Fibroblast of villous mesenchyme (primary cell): ENCODE results near the gene RSPH1. TPM values are rescaled to one million over a fixed set of nuclear protein-coding genes. Genes with fewer than 3 reads are reported as not detected.

Experiments used
- DNase-seq: peaks from one replicate; pipeline ENCODE4 v3.0.0-alpha.2; 2010; ENCODE audit warnings: low read depth
- H3K4me3 ChIP-seq: 2 replicates; pipeline ENCODE4 v1.5.1; 2011; ENCODE audit warnings: low read depth, mild to moderate bottlenecking, low read length
- CTCF ChIP-seq: IDR thresholded peaks from 2 replicates; pipeline ENCODE4 v1.5.1; 2012; ENCODE audit warnings: low read depth, mild to moderate bottlenecking, low read length; ENCODE audit not compliant: insufficient read depth
- total RNA-seq: library from RNA; depleted of rRNA; stranded (reverse); fragments of >200 nt; gene quantifications from 2 replicates; pipeline ENCODE4 v1.2.3, GENCODE V29; 2012

The RSPH1 gene
- total RNA-seq, 1 donor, result not detected

DNA sequence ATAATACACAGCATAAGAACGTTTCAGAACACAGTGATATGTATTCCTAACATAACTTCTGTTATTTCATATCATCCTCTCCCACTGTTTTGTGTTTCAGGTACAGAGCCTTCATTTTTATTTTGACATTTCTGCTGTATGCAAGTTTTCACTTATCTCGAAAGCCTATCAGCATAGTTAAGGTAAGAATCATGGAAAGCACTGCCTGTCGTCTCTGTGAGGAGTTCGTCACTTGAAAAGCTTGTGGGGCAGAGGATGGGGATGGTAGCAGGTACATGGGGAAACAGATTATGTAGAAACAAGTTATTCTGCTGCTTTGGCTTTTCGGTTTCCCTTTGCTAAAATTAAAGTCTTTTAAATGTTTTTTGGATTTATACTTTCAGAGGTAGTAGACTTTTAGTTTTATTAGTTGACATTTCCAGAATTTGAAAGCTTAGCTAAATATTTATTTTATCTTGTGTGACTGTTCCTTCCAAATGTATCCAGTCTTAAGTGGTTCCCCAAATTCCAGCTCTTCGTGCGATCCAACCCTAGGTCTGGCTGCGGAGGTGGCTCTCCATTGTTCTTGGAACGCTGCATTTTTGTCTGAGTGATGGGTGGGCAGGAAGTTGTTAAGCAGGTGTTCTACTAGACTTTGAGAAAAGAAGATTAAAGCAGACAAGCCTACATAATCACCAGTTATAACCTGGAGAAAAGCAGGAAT is 29.8 kb upstream of the RSPH1 start:
- no peak for DNase-seq
- no peak overlapping the region for H3K4me3 ChIP-seq
- no peak for TF ChIP-seq CTCF

DNA sequence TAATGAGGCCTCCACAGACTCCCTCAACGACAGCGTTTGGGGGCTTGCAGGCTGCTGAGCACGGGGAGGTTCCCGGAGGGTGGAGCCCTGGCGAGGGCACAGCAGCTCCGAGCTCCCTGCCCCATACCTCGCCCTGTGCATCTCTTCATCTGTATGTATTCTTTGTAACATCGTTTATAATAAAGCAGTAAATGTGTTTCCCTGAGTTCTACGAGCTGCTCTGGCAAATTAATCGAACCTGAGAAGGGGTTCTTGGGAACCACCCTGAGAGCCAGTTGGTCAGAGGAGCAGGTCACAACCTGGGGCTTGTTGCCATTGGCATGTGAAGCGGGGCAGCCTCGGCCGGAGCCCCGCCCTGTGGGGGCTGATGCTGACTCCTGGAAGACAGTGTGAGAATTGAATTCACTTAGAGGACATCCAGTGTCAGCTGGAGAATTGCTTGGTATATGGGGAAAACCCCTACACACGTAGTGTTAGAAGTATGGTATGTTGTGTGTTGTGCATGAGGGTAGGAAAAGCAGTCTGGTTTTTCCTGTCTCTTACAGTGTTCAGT is 29.1 kb upstream of the RSPH1 start:
- no peak for TF ChIP-seq CTCF
- no peak overlapping the region for H3K4me3 ChIP-seq
- DNase-seq, result no peak

DNA sequence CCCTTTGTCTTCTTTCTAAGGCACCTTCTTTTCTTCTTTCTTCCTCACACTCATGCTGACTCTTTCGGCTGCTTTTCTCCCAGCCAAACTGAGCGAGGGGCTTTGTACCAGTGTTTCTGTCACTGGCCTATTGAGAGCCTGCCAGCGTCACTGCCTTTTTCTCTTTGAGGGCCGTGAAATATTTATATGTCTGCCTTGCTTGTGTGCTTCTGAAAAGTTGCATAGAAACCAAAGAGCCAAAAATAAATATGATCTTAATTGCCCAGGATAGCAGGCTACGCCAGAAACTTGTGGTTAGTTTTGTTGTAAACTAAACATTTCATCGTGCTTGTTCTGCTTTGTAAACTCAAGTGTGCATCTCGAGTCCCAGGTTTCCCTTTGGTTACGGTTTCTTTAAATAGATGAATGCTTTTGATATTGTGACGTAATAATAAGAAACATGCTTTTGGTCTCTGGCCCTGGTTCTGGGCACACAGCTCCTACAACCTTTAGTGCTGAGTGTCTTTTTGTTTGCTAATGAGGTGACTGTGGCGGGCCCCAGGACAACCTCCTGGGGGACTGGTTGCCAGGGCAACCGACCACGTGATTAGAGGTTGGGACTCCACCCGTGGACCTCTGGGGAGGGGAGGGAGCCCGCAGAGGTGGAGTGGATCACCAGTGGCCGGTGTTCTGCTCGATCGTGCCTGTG is 28.5 kb upstream of the RSPH1 start:
- no peak for TF ChIP-seq CTCF
- DNase-seq, result peak; percentile 69
- peak overlapping the region; percentile 7 for H3K4me3 ChIP-seq

- no peak for TF ChIP-seq CTCF
- no peak overlapping the region for H3K4me3 ChIP-seq
- DNase-seq, result no peak
Observed at GRCh38 chr21:42523941-42524340, 27.9 kb upstream of the RSPH1 start.

- H3K4me3 ChIP-seq, result no peak overlapping the region
- TF ChIP-seq CTCF, result no peak
- no peak for DNase-seq
Observed at GRCh38 chr21:42523211-42523610, 27.2 kb upstream of the RSPH1 start.

DNA sequence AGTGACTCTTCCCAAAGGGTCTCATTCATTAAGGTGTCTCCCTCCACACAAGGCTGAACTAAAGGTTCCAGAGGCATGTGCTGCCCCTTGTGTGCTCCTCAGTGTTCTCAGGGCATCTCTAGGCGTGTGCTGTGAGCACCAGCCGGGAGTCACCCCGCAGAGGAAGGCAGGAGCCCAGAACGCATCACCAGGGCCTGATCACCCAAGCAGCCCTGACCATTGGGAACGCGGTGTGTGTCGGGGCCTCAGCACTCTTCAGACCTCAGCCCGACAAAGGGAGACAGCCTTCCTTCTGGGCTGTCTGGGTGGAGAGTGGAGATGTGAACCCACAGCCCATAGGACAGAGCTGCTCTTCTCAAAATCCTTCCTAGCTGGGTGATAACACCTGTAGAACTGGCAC is 26.7 kb upstream of the RSPH1 start:
- H3K4me3 ChIP-seq, result no peak overlapping the region
- DNase-seq, result no peak
- no peak for TF ChIP-seq CTCF
